ENCODE data around the gene FNBP1L.
"Not testable (repeated sequence)": the region's sequence is repeated elsewhere in the genome, so short reads cannot be mapped to it uniquely, and the experiment has no call there.

The FNBP1L gene

DNA sequence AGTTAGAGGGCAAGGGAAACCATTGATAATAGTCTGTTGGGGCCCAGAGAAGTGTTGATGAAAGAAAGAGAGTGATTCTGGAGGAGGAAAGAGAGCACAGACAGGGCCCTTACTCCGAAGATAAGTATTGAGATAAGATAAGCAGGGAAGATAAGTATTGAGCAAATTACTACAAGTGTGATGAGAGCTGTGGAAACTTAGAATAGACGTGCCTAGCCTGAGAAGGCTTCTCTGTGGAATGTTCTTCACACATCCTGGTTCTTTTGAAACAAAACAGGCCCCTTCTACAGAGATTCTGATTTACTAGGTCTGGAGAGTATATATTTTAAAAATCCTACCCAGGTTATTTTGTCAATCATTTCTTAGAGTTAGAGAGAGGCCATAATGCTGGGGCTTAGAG lies 26.4 kb downstream of the FNBP1L start:
- Histone ChIP-seq H3K79me2 (ENCODE audit: insufficient read depth, low read length) (peaks cover 50% of the 10 kb centered on the region), H3K9me3 (ENCODE audit: insufficient read depth, low read depth, low read length) (peaks cover 10% of the 10 kb centered on the region), H3K4me1 (ENCODE audit: insufficient read depth, low read length, poor library complexity, severe bottlenecking) (no peaks in the 10 kb centered on the region), H3K4me2 (ENCODE audit: low read depth, low read length, poor library complexity, severe bottlenecking) (no peak overlapping the region), H3K4me3 (ENCODE audit: low read length, poor library complexity, severe bottlenecking) (no peak overlapping the region), H3K36me3 (ENCODE audit: insufficient read depth, low read length) (no peaks in the 10 kb centered on the region), H3F3A (ENCODE audit: low read depth) (no peaks in the 10 kb centered on the region), H4K20me1 (ENCODE audit: insufficient read depth, low read length, poor library complexity, severe bottlenecking) (no peaks in the 10 kb centered on the region), H3K9ac (ENCODE audit: low read depth, low read length, poor library complexity, severe bottlenecking) (no peak overlapping the region), H3K9me2 (replicated peaks; ENCODE audit: low read depth, low read length) (no peaks in the 10 kb centered on the region), H3K27me3 (ENCODE audit: insufficient read depth, low read length, poor library complexity, severe bottlenecking) (no peaks in the 10 kb centered on the region), H2AFZ (ENCODE audit: low read length) (no peak overlapping the region)
- no peak for TF ChIP-seq EZH2phosphoT487 (IDR thresholded peaks at IDR 0.05; ENCODE audit: borderline replicate concordance)
- TF ChIP-seq, protein P1, sequence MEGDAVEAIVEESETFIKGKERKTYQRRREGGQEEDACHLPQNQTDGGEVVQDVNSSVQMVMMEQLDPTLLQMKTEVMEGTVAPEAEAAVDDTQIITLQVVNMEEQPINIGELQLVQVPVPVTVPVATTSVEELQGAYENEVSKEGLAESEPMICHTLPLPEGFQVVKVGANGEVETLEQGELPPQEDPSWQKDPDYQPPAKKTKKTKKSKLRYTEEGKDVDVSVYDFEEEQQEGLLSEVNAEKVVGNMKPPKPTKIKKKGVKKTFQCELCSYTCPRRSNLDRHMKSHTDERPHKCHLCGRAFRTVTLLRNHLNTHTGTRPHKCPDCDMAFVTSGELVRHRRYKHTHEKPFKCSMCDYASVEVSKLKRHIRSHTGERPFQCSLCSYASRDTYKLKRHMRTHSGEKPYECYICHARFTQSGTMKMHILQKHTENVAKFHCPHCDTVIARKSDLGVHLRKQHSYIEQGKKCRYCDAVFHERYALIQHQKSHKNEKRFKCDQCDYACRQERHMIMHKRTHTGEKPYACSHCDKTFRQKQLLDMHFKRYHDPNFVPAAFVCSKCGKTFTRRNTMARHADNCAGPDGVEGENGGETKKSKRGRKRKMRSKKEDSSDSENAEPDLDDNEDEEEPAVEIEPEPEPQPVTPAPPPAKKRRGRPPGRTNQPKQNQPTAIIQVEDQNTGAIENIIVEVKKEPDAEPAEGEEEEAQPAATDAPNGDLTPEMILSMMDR (conservative IDR thresholded peaks at IDR 0.05; ENCODE audit: low read length): no peak

DNA sequence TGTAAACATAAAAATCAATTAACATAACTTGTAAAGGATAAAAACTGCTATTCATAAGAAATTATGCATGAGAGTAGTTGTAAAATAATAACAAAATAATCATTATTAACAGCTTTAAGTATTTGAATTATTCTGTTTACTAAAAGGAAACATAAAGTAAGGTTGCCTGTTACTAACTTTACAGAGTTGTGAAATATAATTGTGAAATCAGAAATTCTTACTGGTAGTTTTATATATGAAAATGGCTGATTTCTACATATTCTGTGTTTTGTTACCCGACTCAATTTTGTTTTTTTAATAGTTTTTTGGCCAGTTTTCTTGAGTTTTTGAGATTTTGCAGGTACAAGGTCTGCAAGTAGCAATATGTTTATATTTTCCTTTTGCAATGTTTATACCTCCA lies 27.8 kb downstream of the FNBP1L start:
- no peak overlapping the region for H3K4me2 ChIP-seq (ENCODE audit: low read depth, low read length, poor library complexity, severe bottlenecking)
- H3K36me3 ChIP-seq (ENCODE audit: insufficient read depth, low read length): no peaks in the 10 kb centered on the region
- H3K27me3 ChIP-seq (ENCODE audit: insufficient read depth, low read length, poor library complexity, severe bottlenecking): no peaks in the 10 kb centered on the region
- H3K9ac ChIP-seq (ENCODE audit: low read depth, low read length, poor library complexity, severe bottlenecking): no peak overlapping the region
- H3K4me1 ChIP-seq (ENCODE audit: insufficient read depth, low read length, poor library complexity, severe bottlenecking): no peaks in the 10 kb centered on the region
- TF ChIP-seq, protein P1 (conservative IDR thresholded peaks at IDR 0.05; ENCODE audit: low read length): no peak
- no peak for TF ChIP-seq EZH2phosphoT487 (IDR thresholded peaks at IDR 0.05; ENCODE audit: borderline replicate concordance)
- no peaks in the 10 kb centered on the region for H3K9me2 ChIP-seq (replicated peaks; ENCODE audit: low read depth, low read length)
- H3K79me2 ChIP-seq (ENCODE audit: insufficient read depth, low read length): peaks cover 39% of the 10 kb centered on the region
- H3K4me3 ChIP-seq (ENCODE audit: low read length, poor library complexity, severe bottlenecking): no peak overlapping the region
- no peaks in the 10 kb centered on the region for H4K20me1 ChIP-seq (ENCODE audit: insufficient read depth, low read length, poor library complexity, severe bottlenecking)
- peaks cover 11% of the 10 kb centered on the region for H3K9me3 ChIP-seq (ENCODE audit: insufficient read depth, low read depth, low read length)
- H3F3A ChIP-seq (ENCODE audit: low read depth): no peaks in the 10 kb centered on the region
- H2AFZ ChIP-seq (ENCODE audit: low read length): no peak overlapping the region

DNA sequence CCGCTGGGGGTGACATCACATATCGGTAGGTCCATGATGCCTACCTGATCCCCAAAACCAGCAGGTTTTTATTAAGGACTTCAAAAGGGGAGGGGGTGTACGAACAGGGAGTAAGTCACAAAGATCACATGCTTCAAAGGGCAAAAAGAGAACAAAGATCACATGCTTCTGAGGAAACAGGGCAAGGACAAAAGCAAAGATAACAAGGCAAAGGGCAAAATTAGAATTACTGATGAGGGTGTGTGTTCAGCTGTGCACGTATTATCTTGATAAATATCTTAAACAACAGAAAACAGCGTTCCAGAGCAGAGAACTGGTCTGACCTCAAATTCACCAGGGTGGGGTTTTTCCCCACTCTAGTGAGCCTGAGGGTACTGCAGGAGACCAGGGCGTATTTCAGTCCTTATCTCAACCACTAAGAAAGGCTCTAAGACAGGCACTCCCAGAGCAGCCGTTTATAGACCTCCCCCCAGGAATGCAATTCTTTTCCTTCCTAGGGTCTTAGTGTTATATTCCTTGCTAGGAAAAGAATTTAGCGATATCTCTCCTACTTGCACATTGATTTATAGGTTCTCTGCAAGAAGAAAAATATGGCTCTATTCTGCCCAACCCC lies 31.3 kb downstream of the FNBP1L start:
- H3K4me1 ChIP-seq (ENCODE audit: insufficient read depth, low read length, poor library complexity, severe bottlenecking); H2AFZ ChIP-seq (ENCODE audit: low read length); H3K9me2 ChIP-seq (replicated peaks; ENCODE audit: low read depth, low read length); H3K27me3 ChIP-seq (ENCODE audit: insufficient read depth, low read length, poor library complexity, severe bottlenecking); H4K20me1 ChIP-seq (ENCODE audit: insufficient read depth, low read length, poor library complexity, severe bottlenecking); H3F3A ChIP-seq (ENCODE audit: low read depth); H3K36me3 ChIP-seq (ENCODE audit: insufficient read depth, low read length); H3K9ac ChIP-seq (ENCODE audit: low read depth, low read length, poor library complexity, severe bottlenecking); H3K4me3 ChIP-seq (ENCODE audit: low read length, poor library complexity, severe bottlenecking); H3K4me2 ChIP-seq (ENCODE audit: low read depth, low read length, poor library complexity, severe bottlenecking): not testable (repeated sequence)
- peaks cover 24% of the 10 kb centered on the region for H3K79me2 ChIP-seq (ENCODE audit: insufficient read depth, low read length)
- H3K9me3 ChIP-seq (ENCODE audit: insufficient read depth, low read depth, low read length): peaks cover 11% of the 10 kb centered on the region

DNA sequence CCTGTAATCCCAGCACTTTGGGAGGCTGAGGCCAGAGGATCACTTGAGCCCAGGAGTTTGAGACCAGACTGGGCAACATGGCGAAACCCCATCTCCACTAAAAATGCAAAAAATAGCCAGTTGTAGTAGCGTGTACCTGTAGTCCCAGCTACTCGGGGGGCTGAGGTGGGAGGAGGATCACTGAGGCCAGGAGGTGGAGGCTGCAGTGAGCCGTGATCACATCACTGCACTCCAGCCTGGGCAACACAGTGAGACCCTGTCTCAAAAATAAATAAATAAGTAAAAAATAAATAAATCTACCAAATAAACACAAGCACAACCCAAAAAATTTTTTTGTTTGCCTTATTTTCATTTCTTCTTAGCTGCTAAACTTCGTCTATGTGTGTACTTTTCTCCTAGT lies 34.0 kb downstream of the FNBP1L start:
- H3K9me2 ChIP-seq (replicated peaks; ENCODE audit: low read depth, low read length); H3F3A ChIP-seq (ENCODE audit: low read depth); H3K9ac ChIP-seq (ENCODE audit: low read depth, low read length, poor library complexity, severe bottlenecking); H3K79me2 ChIP-seq (ENCODE audit: insufficient read depth, low read length); H3K27me3 ChIP-seq (ENCODE audit: insufficient read depth, low read length, poor library complexity, severe bottlenecking); H4K20me1 ChIP-seq (ENCODE audit: insufficient read depth, low read length, poor library complexity, severe bottlenecking); H3K4me3 ChIP-seq (ENCODE audit: low read length, poor library complexity, severe bottlenecking); H3K4me2 ChIP-seq (ENCODE audit: low read depth, low read length, poor library complexity, severe bottlenecking); H3K36me3 ChIP-seq (ENCODE audit: insufficient read depth, low read length); H3K4me1 ChIP-seq (ENCODE audit: insufficient read depth, low read length, poor library complexity, severe bottlenecking); H2AFZ ChIP-seq (ENCODE audit: low read length): not testable (repeated sequence)
- H3K9me3 ChIP-seq (ENCODE audit: insufficient read depth, low read depth, low read length): peaks cover 11% of the 10 kb centered on the region

Data from Loucy (cell line).